Smooth muscle cell of trachea (primary cell): ENCODE measurements around the gene AZGP1. TPM values are rescaled to one million over a fixed set of nuclear protein-coding genes. Genes with fewer than 3 reads are reported as not detected.

ENCODE experiments used
- total RNA-seq: library from RNA; depleted of rRNA; stranded (reverse); fragments of >200 nt; gene quantifications from 2 replicates; pipeline ENCODE4 v1.2.1, GENCODE V29; 2014

Gene AZGP1
- total RNA-seq: not detected in 2 replicates

GRCh38 chr7:99975782-99976521 is at the start of gene AZGP1:
Gene AZGP1, minus strand, starts transcription at chr7:99976031. Its CDS starts 11 bp downstream, at chr7:99976020.

GRCh38 chr7:100015232-100016214 is 39.7 kb upstream of the AZGP1 start, which contains the start of gene ZKSCAN1:
Gene ZKSCAN1, plus strand, starts transcription at chr7:100015596. Its CDS starts 7,911 bp downstream, at chr7:100023507.

GRCh38 chr7:99928994-99929729 is 46.7 kb downstream of the AZGP1 start, which contains the start of gene GJC3:
Gene GJC3, minus strand, starts transcription at chr7:99929620. Its CDS starts 0 bp downstream, at chr7:99929620.

GRCh38 chr7:99918959-99919813 is 56.6 kb downstream of the AZGP1 start, which contains the start of gene TRIM4:
Gene TRIM4, minus strand, starts transcription at chr7:99919530. Its CDS starts 129 bp downstream, at chr7:99919401.

Other genes starting within 250 kb of the AZGP1 start
- 0.33 TPM in 1 of 2 replicates, not detected in the other for gene CYP3A7, start 240.8 kb downstream of the AZGP1 start, total RNA-seq
- not detected in 2 replicates for gene CYP3A4, start 191.8 kb downstream of the AZGP1 start, total RNA-seq
- not detected in 2 replicates for gene CYP3A43, start 148.0 kb downstream of the AZGP1 start, total RNA-seq
- gene OR2AE1, start 99.0 kb downstream of the AZGP1 start, total RNA-seq: not detected in 2 replicates
- 38.3 and 46.0 TPM in 2 replicates for gene TRIM4, start 56.5 kb downstream of the AZGP1 start, total RNA-seq
- gene GJC3, start 46.4 kb downstream of the AZGP1 start, total RNA-seq: not detected in 2 replicates
- 44.7 and 48.1 TPM in 2 replicates for gene ZKSCAN1, start 39.6 kb upstream of the AZGP1 start, total RNA-seq
- 10.2 and 13.9 TPM in 2 replicates for gene ZSCAN21, start 73.7 kb upstream of the AZGP1 start, total RNA-seq
- 24.9 and 32.3 TPM in 2 replicates for gene ZNF3, start 105.7 kb upstream of the AZGP1 start, total RNA-seq
- 74.6 and 113 TPM in 2 replicates for gene COPS6, start 112.9 kb upstream of the AZGP1 start, total RNA-seq
- gene MCM7, start 125.4 kb upstream of the AZGP1 start, total RNA-seq: 16.7 and 118 TPM in 2 replicates
- 33.2 and 53.1 TPM in 2 replicates for gene AP4M1, start 125.6 kb upstream of the AZGP1 start, total RNA-seq
- gene TAF6, start 143.3 kb upstream of the AZGP1 start, total RNA-seq: 65.5 and 69.7 TPM in 2 replicates
- gene CNPY4, start 143.6 kb upstream of the AZGP1 start, total RNA-seq: 31.3 and 37.7 TPM in 2 replicates
- 2.5 and 3.6 TPM in 2 replicates for gene MBLAC1, start 150.9 kb upstream of the AZGP1 start, total RNA-seq
- gene LAMTOR4, start 172.9 kb upstream of the AZGP1 start, total RNA-seq: 59.9 and 108 TPM in 2 replicates
- gene TRAPPC14, start 182.7 kb upstream of the AZGP1 start, total RNA-seq: 4.8 and 7.1 TPM in 2 replicates
- gene GAL3ST4, start 192.6 kb upstream of the AZGP1 start, total RNA-seq: 4.1 and 12.7 TPM in 2 replicates
- gene GPC2, start 201.3 kb upstream of the AZGP1 start, total RNA-seq: 1.8 and 2.6 TPM in 2 replicates
- gene STAG3, start 201.9 kb upstream of the AZGP1 start, total RNA-seq: 0.66 and 1.6 TPM in 2 replicates
- gene PVRIG, start 243.9 kb upstream of the AZGP1 start, total RNA-seq: 0.17 TPM in 1 of 2 replicates, not detected in the other